RWPE1 (cell line): ENCODE data around the gene GPSM1.
A peak's percentile ranks its signal among the peaks of the same experiment; 100 is the strongest.

Experiments used
- CTCF ChIA-PET: fragments of 350-600 bp; sonication (Branson Sonifier 250); formaldehyde crosslinking; extraction: SDS; loops from one replicate; lab custom pipeline; 2021; lab: Yijun Ruan, JAX
- POLR2A ChIA-PET: fragments of 400-600 bp; formaldehyde crosslinking; extraction: SDS; loops from one replicate; lab custom pipeline; 2020; ENCODE audit warnings: antibody characterized with exemption; ENCODE audit not compliant: low non-redundant PET; lab: Yijun Ruan, JAX
- DNase-seq: peaks from one replicate; pipeline ENCODE4 v3.0.0; 2012; ENCODE audit warnings: low spot score
- H3K27ac ChIP-seq: fragments of 450-650 bp; 2 replicates; pipeline ENCODE4 v1.5.1; 2017
- TF ChIP-seq, protein P1 (sequence below): fragments of 450-650 bp; conservative IDR thresholded peaks from 2 replicates; pipeline ENCODE4 v1.5.1; 2017; ENCODE audit warnings: low read depth, mild to moderate bottlenecking

The GPSM1 gene

GRCh38 chr9:136312436-136312835 lies 14.9 kb upstream of the GPSM1 start:
- ChIA-PET CTCF (interaction anchor here (0.6 to 1.8 kb wide), 17 partner anchors 9 to 703 kb away, joined by 3 to 12 read pairs (median 4); partner anchors contain the start of genes DNLZ and GPSM1), POLR2A (interaction anchor here (0.6 kb wide), 1 partner anchor 34 kb away, joined by 3 read pairs; no protein-coding TSS in a partner anchor)
- TF ChIP-seq, protein P1, sequence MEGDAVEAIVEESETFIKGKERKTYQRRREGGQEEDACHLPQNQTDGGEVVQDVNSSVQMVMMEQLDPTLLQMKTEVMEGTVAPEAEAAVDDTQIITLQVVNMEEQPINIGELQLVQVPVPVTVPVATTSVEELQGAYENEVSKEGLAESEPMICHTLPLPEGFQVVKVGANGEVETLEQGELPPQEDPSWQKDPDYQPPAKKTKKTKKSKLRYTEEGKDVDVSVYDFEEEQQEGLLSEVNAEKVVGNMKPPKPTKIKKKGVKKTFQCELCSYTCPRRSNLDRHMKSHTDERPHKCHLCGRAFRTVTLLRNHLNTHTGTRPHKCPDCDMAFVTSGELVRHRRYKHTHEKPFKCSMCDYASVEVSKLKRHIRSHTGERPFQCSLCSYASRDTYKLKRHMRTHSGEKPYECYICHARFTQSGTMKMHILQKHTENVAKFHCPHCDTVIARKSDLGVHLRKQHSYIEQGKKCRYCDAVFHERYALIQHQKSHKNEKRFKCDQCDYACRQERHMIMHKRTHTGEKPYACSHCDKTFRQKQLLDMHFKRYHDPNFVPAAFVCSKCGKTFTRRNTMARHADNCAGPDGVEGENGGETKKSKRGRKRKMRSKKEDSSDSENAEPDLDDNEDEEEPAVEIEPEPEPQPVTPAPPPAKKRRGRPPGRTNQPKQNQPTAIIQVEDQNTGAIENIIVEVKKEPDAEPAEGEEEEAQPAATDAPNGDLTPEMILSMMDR, result peak; percentile 81
- no peak overlapping the region for H3K27ac ChIP-seq
- DNase-seq, result peak; percentile 90

GRCh38 chr9:136313111-136314055 lies 14.0 kb upstream of the GPSM1 start:
- H3K27ac ChIP-seq, result no peak overlapping the region
- ChIA-PET CTCF (interaction anchor here (0.6 to 1.8 kb wide), 18 partner anchors 8 to 708 kb away, joined by 3 to 12 read pairs (median 4); partner anchors contain the start of genes DNLZ and GPSM1), POLR2A (interaction anchor here (0.6 kb wide), 1 partner anchor 33 kb away, joined by 3 read pairs; no protein-coding TSS in a partner anchor)
- no peak for DNase-seq
- TF ChIP-seq, protein P1, result no peak

DNA sequence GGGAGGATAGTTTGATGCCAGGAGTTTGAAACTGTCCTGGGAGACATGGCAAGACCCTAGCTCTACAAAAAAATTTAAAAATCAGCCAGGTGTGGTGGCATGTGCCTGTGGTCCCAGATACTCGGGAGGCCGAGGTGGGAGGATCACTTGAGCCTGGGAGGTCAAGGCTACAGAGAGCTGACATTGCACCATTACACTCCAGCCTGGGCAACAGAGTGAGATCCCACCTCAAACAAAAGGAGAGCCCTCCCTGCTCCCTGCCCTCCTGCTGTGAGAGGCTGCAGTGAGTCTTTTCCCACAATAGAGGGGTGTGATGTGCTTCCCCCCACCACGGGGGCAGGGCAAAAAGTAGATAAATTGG lies 13.3 kb upstream of the GPSM1 start:
- TF ChIP-seq, protein P1, result no peak
- ChIA-PET POLR2A (no interaction called here), CTCF (no interaction called here)
- DNase-seq, result no peak
- no peak overlapping the region for H3K27ac ChIP-seq

- ChIA-PET POLR2A (no interaction called here), CTCF (no interaction called here)
- TF ChIP-seq, protein P1, result no peak
- DNase-seq, result no peak
- H3K27ac ChIP-seq, result no peak overlapping the region
Measured at GRCh38 chr9:136314944-136315343, 12.4 kb upstream of the GPSM1 start.

GRCh38 chr9:136316271-136316751 lies 11.0 kb upstream of the GPSM1 start:
- ChIA-PET POLR2A (no interaction called here), CTCF (no interaction called here)
- no peak for DNase-seq
- TF ChIP-seq, protein P1, result no peak
- H3K27ac ChIP-seq, result no peak overlapping the region

DNA sequence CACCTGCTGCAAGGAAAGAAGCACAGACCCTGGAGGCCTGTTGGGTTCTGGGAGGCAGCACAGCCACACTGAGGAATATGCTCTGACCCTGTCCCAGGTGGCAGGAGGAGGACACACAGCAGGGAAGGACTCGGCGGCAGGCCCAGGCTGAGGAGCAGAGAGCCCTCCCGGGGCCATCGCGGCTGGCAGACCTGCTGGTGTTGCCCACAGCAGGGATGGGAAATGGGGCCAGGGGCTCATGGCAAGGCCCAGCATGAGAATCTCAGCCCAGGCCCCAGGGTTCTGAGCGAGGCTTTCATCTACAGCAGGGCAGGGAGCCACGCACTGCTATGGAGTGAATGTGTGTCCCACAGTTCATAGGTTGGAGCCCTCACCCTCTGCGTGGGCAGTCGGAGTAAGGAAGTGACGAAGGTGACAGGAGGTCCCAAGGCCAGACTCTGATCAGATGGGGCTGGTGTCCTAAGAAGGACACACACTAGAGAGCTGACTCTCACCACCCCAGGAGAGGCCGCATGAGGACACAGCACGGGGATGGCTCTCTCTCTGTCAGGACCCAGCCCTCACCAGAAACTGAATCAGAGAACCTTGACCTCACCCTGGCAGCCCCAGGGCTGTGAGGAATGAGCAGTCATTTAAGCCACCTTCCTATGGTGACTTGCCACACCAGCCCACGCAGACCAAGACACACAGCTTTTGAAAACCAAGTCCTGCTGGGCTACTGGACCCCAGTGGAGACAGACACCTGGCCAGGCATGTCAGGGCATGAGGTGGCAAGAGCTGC lies 10.3 kb upstream of the GPSM1 start:
- CTCF ChIA-PET, result interaction anchor here (1.5 kb wide), 1 partner anchor 9 kb away, joined by 4 read pairs; no protein-coding TSS in a partner anchor
- POLR2A ChIA-PET, result no interaction called here
- H3K27ac ChIP-seq, result peak overlapping the region; percentile 12
- DNase-seq, result no peak
- TF ChIP-seq, protein P1, result no peak
